ENCODE measurements around the gene IL36G.

- TF ChIP-seq CTCF (conservative IDR thresholded peaks at IDR 0.05) (no peak), ZFX (IDR thresholded peaks at IDR 0.05) (no peak)
Measured at GRCh38 chr2:112960230-112960825, 17.5 kb upstream of the IL36G start.

Measured in C4-2B (cell line).